Stomach (tissue), 4 donors: ENCODE results near the gene ONECUT3.

Experiments used
- CTCF ChIP-seq, 7 experiments: fragments of 450-650 bp in 4 of 7; fragments of 200-600 bp in 3 of 7; sonication (generic) in 3 of 7; IDR thresholded peaks; one replicate each; pipeline ENCODE4 v1.5.1; 2016 to 2019; ENCODE audit warnings: antibody characterized with exemption in 7 of 7, control low read depth in 2 of 7, mild to moderate bottlenecking in 1 of 7
- POLR2A ChIP-seq, 4 donors: fragments of 450-650 bp; IDR thresholded peaks; one replicate each; pipeline ENCODE4 v1.6.1; 2016; ENCODE audit warnings: antibody characterized with exemption in 4 of 4, control low read depth in 2 of 4, mild to moderate bottlenecking in 1 of 4, moderate library complexity in 1 of 4

- TF ChIP-seq CTCF (IDR thresholded peaks at IDR 0.05) (peak in 5 of 7 experiments; percentile 86 to 96 (median 92)), POLR2A (IDR thresholded peaks at IDR 0.05) (no peak)
Observed at GRCh38 chr19:1825909-1826556, 72.7 kb downstream of the ONECUT3 start.
